Ectodermal cell (in vitro differentiated cells): ENCODE measurements around the gene LRRC37A.
"Not testable (repeated sequence)": the region's sequence is repeated elsewhere in the genome, so short reads cannot be mapped to it uniquely, and the experiment has no call there.

ENCODE experiments used
- H3K27ac ChIP-seq: 2 replicates; pipeline ENCODE4 v1.7.0; 2013; ENCODE audit warnings: mild to moderate bottlenecking, low read depth, low read length; ENCODE audit not compliant: insufficient read depth, poor library complexity, severe bottlenecking
- H3K27me3 ChIP-seq: 2 replicates; pipeline ENCODE4 v1.7.0; 2013; ENCODE audit warnings: mild to moderate bottlenecking, low read length; ENCODE audit not compliant: insufficient read depth, control insufficient read depth, poor library complexity, severe bottlenecking
- H3K36me3 ChIP-seq: one replicate; pipeline ENCODE4 v1.7.0; 2013; ENCODE audit warnings: low read length; ENCODE audit not compliant: control insufficient read depth, insufficient read depth
- H3K4me1 ChIP-seq: one replicate; pipeline ENCODE4 v1.7.0; 2013; ENCODE audit warnings: low read length; ENCODE audit not compliant: control insufficient read depth, insufficient read depth
- H3K4me3 ChIP-seq: 2 replicates; pipeline ENCODE4 v1.7.0; 2013; ENCODE audit warnings: low read depth, low read length, control low read depth; ENCODE audit not compliant: insufficient read depth
- H3K9me3 ChIP-seq: 2 replicates; pipeline ENCODE4 v1.7.0; 2013; ENCODE audit warnings: mild to moderate bottlenecking, low read length, moderate library complexity; ENCODE audit not compliant: control insufficient read depth
- WGBS, 2 experiments: methylation state at CpG; one replicate each; pipeline ENCODE4 v1.1.7; 2013; ENCODE audit warnings: missing lambda C conversion rate in 2 of 2; 5-methylcytosine and 5-hydroxymethylcytosine counted together

LRRC37A gene

GRCh38 chr17:46266656-46267544 is 28.0 kb upstream of the LRRC37A start:
- peaks cover 3% of the 10 kb centered on the region for H3K4me1 ChIP-seq
- H3K9me3 ChIP-seq: no peaks in the 10 kb centered on the region
- H3K36me3 ChIP-seq: no peaks in the 10 kb centered on the region
- 1% methylated on average over 116 of the region's 116 CpGs for WGBS, 2 experiments
- peak overlapping the region; percentile 55 for H3K4me3 ChIP-seq
- peak overlapping the region; percentile 69 for H3K27ac ChIP-seq
- H3K27me3 ChIP-seq: peaks cover 54% of the 10 kb centered on the region

GRCh38 chr17:46270032-46270431 is 24.9 kb upstream of the LRRC37A start:
- Histone ChIP-seq H3K27me3 (peaks cover 38% of the 10 kb centered on the region), H3K36me3 (no peaks in the 10 kb centered on the region), H3K4me3 (no peak overlapping the region), H3K27ac (no peak overlapping the region), H3K9me3 (no peaks in the 10 kb centered on the region), H3K4me1 (peaks cover 3% of the 10 kb centered on the region)
- 83 to 87% methylated on average over 5 of the region's 5 CpGs for WGBS, 2 experiments

GRCh38 chr17:46273541-46274236 is 21.2 kb upstream of the LRRC37A start:
- no peaks in the 10 kb centered on the region for H3K4me1 ChIP-seq
- H3K36me3 ChIP-seq: no peaks in the 10 kb centered on the region
- 72 to 81% methylated on average over 6 of the region's 6 CpGs for WGBS, 2 experiments
- no peak overlapping the region for H3K4me3 ChIP-seq
- no peak overlapping the region for H3K27ac ChIP-seq
- peaks cover 4% of the 10 kb centered on the region for H3K27me3 ChIP-seq
- no peaks in the 10 kb centered on the region for H3K9me3 ChIP-seq

- no peak overlapping the region for H3K27ac ChIP-seq
- H3K9me3 ChIP-seq: no peaks in the 10 kb centered on the region
- H3K4me3 ChIP-seq: no peak overlapping the region
- no peaks in the 10 kb centered on the region for H3K4me1 ChIP-seq
- WGBS, 2 experiments: 87 to 96% methylated on average over 2 to 3 of the region's 3 CpGs
- peaks cover 4% of the 10 kb centered on the region for H3K27me3 ChIP-seq
- H3K36me3 ChIP-seq: no peaks in the 10 kb centered on the region
Measured at GRCh38 chr17:46274238-46274637, 20.7 kb upstream of the LRRC37A start.

GRCh38 chr17:46276728-46277479 is 18.0 kb upstream of the LRRC37A start:
- H3K9me3 ChIP-seq, H3K27me3 ChIP-seq, H3K4me1 ChIP-seq, H3K27ac ChIP-seq, H3K4me3 ChIP-seq, H3K36me3 ChIP-seq: not testable (repeated sequence)
- 84 to 95% methylated on average over 2 to 3 of the region's 3 CpGs for WGBS, 2 experiments

- not testable (repeated sequence) for H3K36me3 ChIP-seq, H3K4me1 ChIP-seq, H3K9me3 ChIP-seq, H3K27ac ChIP-seq, H3K27me3 ChIP-seq, H3K4me3 ChIP-seq
- 83 to 98% methylated on average over 4 of the region's 4 CpGs for whole genome bisulfite sequencing, 2 experiments
Measured at GRCh38 chr17:46281336-46281735, 13.6 kb upstream of the LRRC37A start.

GRCh38 chr17:46282635-46283034 is 12.3 kb upstream of the LRRC37A start:
- 83% methylated on average over 9 of the region's 12 CpGs for WGBS, 2 experiments
- H3K4me1 ChIP-seq, H3K9me3 ChIP-seq, H3K36me3 ChIP-seq, H3K27ac ChIP-seq, H3K4me3 ChIP-seq, H3K27me3 ChIP-seq: not testable (repeated sequence)

- not testable (repeated sequence) for H3K36me3 ChIP-seq, H3K4me3 ChIP-seq, H3K4me1 ChIP-seq, H3K27me3 ChIP-seq, H3K9me3 ChIP-seq, H3K27ac ChIP-seq
- no CpG with 5 or more reads among the region's 1 CpG for WGBS, 2 experiments
Measured at GRCh38 chr17:46284467-46284866, 10.5 kb upstream of the LRRC37A start.

GRCh38 chr17:46285500-46285899 is 9.4 kb upstream of the LRRC37A start:
- H3K4me3 ChIP-seq, H3K27ac ChIP-seq, H3K9me3 ChIP-seq, H3K36me3 ChIP-seq, H3K4me1 ChIP-seq, H3K27me3 ChIP-seq: not testable (repeated sequence)
- 91 to 93% methylated on average over 1 to 2 of the region's 2 CpGs for WGBS, 2 experiments

- not testable (repeated sequence) for H3K9me3 ChIP-seq, H3K27me3 ChIP-seq, H3K27ac ChIP-seq, H3K4me3 ChIP-seq, H3K36me3 ChIP-seq, H3K4me1 ChIP-seq
- WGBS, 2 experiments: 11 to 13% methylated on average over 3 of the region's 3 CpGs
Measured at GRCh38 chr17:46286764-46287221, 8.1 kb upstream of the LRRC37A start.
